A549 (cell line): ENCODE results near the gene SPATA4. TPM values are rescaled to one million over a fixed set of nuclear protein-coding genes. Genes with fewer than 3 reads are reported as not detected.

Experiments used
- ATAC-seq, 2 experiments: fragments of 200-7000 bp in 1 of 2; fragments of >200 bp in 1 of 2; cut with Nextera tagmentation in 1 of 2; cut with Tn5 transposase in 1 of 2; 3 replicates each; pipeline versions ENCODE4 v1.8.0 to v1.9.1; 2018 to 2020; ENCODE audit warnings: mild to moderate bottlenecking in 1 of 2, moderate library complexity in 1 of 2
- CTCF ChIA-PET: fragments of 300-600 bp; sonication (Branson Sonifier 250); formaldehyde crosslinking; extraction: SDS; loops from one replicate; lab custom pipeline; 2021; ENCODE audit warnings: antibody characterized with exemption, inconsistent platforms; lab: Yijun Ruan, JAX
- POLR2A ChIA-PET: fragments of 350-600 bp; formaldehyde crosslinking; extraction: SDS; loops from one replicate; lab custom pipeline; 2021; ENCODE audit warnings: antibody characterized with exemption, inconsistent platforms; lab: Yijun Ruan, JAX
- DNase-seq, 2 experiments: peaks; one replicate each; pipeline versions ENCODE4 v3.0.0 to v3.0.0-alpha.2; 2011 to 2016; ENCODE audit warnings: low read depth in 1 of 2, low spot score in 1 of 2
- FAIRE-seq: peaks from 2 replicates; lab custom pipeline; 2011; peaks lifted over from hg19 to GRCh38; lab: Jason Lieb, UNC
- H3K27ac ChIP-seq, 2 experiments: fragments of >200 bp; sonication (Bioruptor Twin); formaldehyde crosslinking; 3 replicates each; pipeline ENCODE4 v1.5.1; 2016 to 2017
- H3K4me1 ChIP-seq: fragments of >200 bp; sonication (Bioruptor Twin); formaldehyde crosslinking; 3 replicates; pipeline ENCODE4 v1.6.1; 2016
- H3K4me2 ChIP-seq: fragments of >200 bp; sonication (Bioruptor Twin); formaldehyde crosslinking; 3 replicates; pipeline ENCODE4 v1.6.1; 2016
- H3K4me3 ChIP-seq: fragments of >200 bp; sonication (Bioruptor Twin); formaldehyde crosslinking; 3 replicates; pipeline ENCODE4 v1.5.1; 2016
- H3K9me3 ChIP-seq: fragments of >200 bp; sonication (Bioruptor Twin); formaldehyde crosslinking; 3 replicates; pipeline ENCODE4 v1.6.1; 2016
- BHLHE40 ChIP-seq: IDR thresholded peaks from 2 replicates; pipeline ENCODE4 v1.6.1; 2012; ENCODE audit warnings: low read depth, low read length, inconsistent platforms
- CBX2 ChIP-seq: fragments of 200-600 bp; sonication (generic); IDR thresholded peaks from 2 replicates; pipeline ENCODE4 v1.6.1; 2016; ENCODE audit warnings: low read depth, mild to moderate bottlenecking, borderline replicate concordance
- CBX8 ChIP-seq: fragments of 200-600 bp; sonication (generic); IDR thresholded peaks from 2 replicates; pipeline ENCODE4 v1.6.1; 2016
- CHD4 ChIP-seq: fragments of 200-600 bp; sonication (generic); IDR thresholded peaks from 2 replicates; pipeline ENCODE4 v1.6.1; 2016; ENCODE audit warnings: antibody characterized with exemption, mild to moderate bottlenecking, borderline replicate concordance
- CTCF ChIP-seq: fragments of >200 bp; sonication (Bioruptor Twin); formaldehyde crosslinking; IDR thresholded peaks from 3 replicates; pipeline ENCODE4 v1.5.1; 2016
- EHMT2 ChIP-seq: fragments of 200-600 bp; sonication (generic); IDR thresholded peaks from 2 replicates; pipeline ENCODE4 v1.6.1; 2016; ENCODE audit warnings: antibody characterized with exemption, low read depth, mild to moderate bottlenecking, moderate library complexity
- ELK1 ChIP-seq: fragments of 150-350 bp; IDR thresholded peaks from 2 replicates; pipeline ENCODE4 v1.6.1; 2014; ENCODE audit warnings: low read depth, mild to moderate bottlenecking, low read length
- EP300 ChIP-seq, 2 experiments: fragments of >200 bp; sonication (Bioruptor Twin); formaldehyde crosslinking; IDR thresholded peaks; 2 replicates in 1 of 2; 3 replicates in 1 of 2; pipeline ENCODE4 v1.6.1; 2016 to 2017
- FOSL2 ChIP-seq, 2 experiments: fragments of 450-650 bp in 1 of 2; fragments of >200 bp in 1 of 2; sonication (Bioruptor Twin) in 1 of 2; formaldehyde crosslinking; IDR thresholded peaks; 2 replicates each; pipeline versions ENCODE4 v1.5.0 to v1.6.1; 2016 to 2020; ENCODE audit warnings: mild to moderate bottlenecking in 1 of 2, moderate library complexity in 1 of 2
- HEYL ChIP-seq: fragments of 250-450 bp; sonication (Bioruptor Pico); IDR thresholded peaks from 2 replicates; pipeline ENCODE4 v1.8.0; 2021; ENCODE audit warnings: mild to moderate bottlenecking, moderate library complexity
- HOXA7 ChIP-seq: fragments of 250-450 bp; sonication (Bioruptor Pico); IDR thresholded peaks from 2 replicates; pipeline ENCODE4 v1.5.0; 2020; ENCODE audit warnings: mild to moderate bottlenecking, moderate library complexity
- JUN ChIP-seq, 2 experiments: fragments of >200 bp; sonication (Bioruptor Twin); formaldehyde crosslinking; IDR thresholded peaks; 2 replicates in 1 of 2; 3 replicates in 1 of 2; pipeline ENCODE4 v1.6.1; 2016 to 2017
- KDM1A ChIP-seq: fragments of 200-600 bp; sonication (generic); IDR thresholded peaks from 2 replicates; pipeline ENCODE4 v1.6.1; 2016; ENCODE audit warnings: low read depth, mild to moderate bottlenecking
- KDM5A ChIP-seq: fragments of 200-600 bp; sonication (generic); IDR thresholded peaks from 2 replicates; pipeline ENCODE4 v1.6.1; 2016; ENCODE audit warnings: antibody characterized with exemption, mild to moderate bottlenecking
- MAFK ChIP-seq: fragments of 450-650 bp; IDR thresholded peaks from 2 replicates; pipeline ENCODE4 v1.6.1; 2014; ENCODE audit not compliant: partially characterized antibody
- MAZ ChIP-seq: fragments of 150-350 bp; IDR thresholded peaks from 2 replicates; pipeline ENCODE4 v1.6.1; 2014; ENCODE audit warnings: antibody characterized with exemption, low read depth, low read length, borderline replicate concordance
- MYC ChIP-seq: IDR thresholded peaks from 2 replicates; pipeline ENCODE4 v1.6.1; 2012; ENCODE audit warnings: mild to moderate bottlenecking, inconsistent platforms, low read length, improper control_type of control experiment, borderline replicate concordance
- NFE2L2 ChIP-seq: fragments of 150-350 bp; conservative IDR thresholded peaks from 2 replicates; pipeline ENCODE4 v1.6.1; 2014; ENCODE audit warnings: low read length
- NR3C1 ChIP-seq: fragments of >200 bp; sonication (Bioruptor Twin); formaldehyde crosslinking; IDR thresholded peaks from 3 replicates; pipeline ENCODE4 v1.6.1; 2017
- PHF8 ChIP-seq: fragments of 200-600 bp; sonication (generic); IDR thresholded peaks from 2 replicates; pipeline ENCODE4 v1.6.1; 2016; ENCODE audit warnings: low read depth, mild to moderate bottlenecking, antibody characterized with exemption, moderate library complexity, borderline replicate concordance
- POLR2A ChIP-seq: IDR thresholded peaks from 2 replicates; pipeline ENCODE4 v1.6.1; 2012; ENCODE audit warnings: mild to moderate bottlenecking, low read length
- POLR2AphosphoS2 ChIP-seq: conservative IDR thresholded peaks from 2 replicates; pipeline ENCODE4 v1.6.1; 2012; ENCODE audit warnings: low read length, improper control_type of control experiment, inconsistent platforms
- RARB ChIP-seq: fragments of 250-450 bp; sonication (Bioruptor Pico); IDR thresholded peaks from 2 replicates; pipeline ENCODE4 v1.8.0; 2021; ENCODE audit warnings: mild to moderate bottlenecking, moderate library complexity
- RNF2 ChIP-seq: fragments of 200-600 bp; sonication (generic); IDR thresholded peaks from 2 replicates; pipeline ENCODE4 v1.6.1; 2016; ENCODE audit warnings: low read depth, mild to moderate bottlenecking, antibody characterized with exemption, moderate library complexity, borderline replicate concordance
- SREBF2 ChIP-seq: fragments of 450-650 bp; IDR thresholded peaks from 2 replicates; pipeline ENCODE4 v1.6.1; 2014; ENCODE audit warnings: mild to moderate bottlenecking, moderate library complexity
- USF2 ChIP-seq: fragments of 450-650 bp; IDR thresholded peaks from 2 replicates; pipeline ENCODE4 v1.6.1; 2014; ENCODE audit warnings: antibody characterized with exemption
- ZC3H11A ChIP-seq: fragments of 450-650 bp; IDR thresholded peaks from 2 replicates; pipeline ENCODE4 v1.6.1; 2014; ENCODE audit warnings: antibody characterized with exemption, mild to moderate bottlenecking
- ZFP36 ChIP-seq: fragments of 450-650 bp; IDR thresholded peaks from 2 replicates; pipeline ENCODE4 v1.6.1; 2014; ENCODE audit warnings: borderline replicate concordance; ENCODE audit not compliant: partially characterized antibody
- ZSCAN20 ChIP-seq: fragments of 250-450 bp; sonication (Bioruptor Pico); IDR thresholded peaks from 2 replicates; pipeline ENCODE4 v1.8.0; 2022; ENCODE audit warnings: mild to moderate bottlenecking, moderate library complexity
- WGBS: methylation state at CpG from one replicate; pipeline ENCODE4 v1.1.6; 2017; ENCODE audit errors: missing lambda C conversion rate; 5-methylcytosine and 5-hydroxymethylcytosine counted together
- polyA plus RNA-seq, 4 experiments: library from polyadenylated mRNA; depleted of rRNA in 3 of 4; stranded (reverse); fragments of >200 nt; fragmentation: RNase III in 1 of 4; extraction: RNeasy Plus Mini Kit Qiagen cat#74134 plus additional on column Dnase treatment in 1 of 4; gene quantifications; 2 replicates in 3 of 4; 3 replicates in 1 of 4; pipeline ENCODE4 v1.2.3, GENCODE V29; 2011 to 2017

SPATA4 gene
- polyA plus RNA-seq, 2 of the 4 experiments (the other 2 are of a cell fraction): 0.21 to 0.26 TPM

GRCh38 chr4:176187624-176188023 is 7.8 kb downstream of the SPATA4 start:
- no peak overlapping the region for H3K4me3 ChIP-seq
- no peak overlapping the region for H3K27ac ChIP-seq
- no peak overlapping the region for H3K4me2 ChIP-seq
- H3K9me3 ChIP-seq: no peaks in the 10 kb centered on the region
- 0 out of 3 replicates have a peak, but pooled peaks cover 2% of the 10 kb centered on the region for H3K4me1 ChIP-seq
- no peak for DNase-seq
- no peak for ATAC-seq
- no peak for TF ChIP-seq CTCF
- TF ChIP-seq ZC3H11A: no peak
- no peak for TF ChIP-seq RNF2
- TF ChIP-seq ZFP36: no peak
- no peak for TF ChIP-seq HOXA7 (CRISPR knock-in tag)
- TF ChIP-seq KDM1A: no peak
- no peak for TF ChIP-seq MAFK
- TF ChIP-seq POLR2AphosphoS2: no peak
- no peak for TF ChIP-seq CBX2
- no peak for TF ChIP-seq PHF8
- no peak for TF ChIP-seq EHMT2
- no peak for TF ChIP-seq NFE2L2
- no peak for TF ChIP-seq USF2
- no peak for TF ChIP-seq EP300 (IDR thresholded peaks at IDR 0.05)
- no peak for TF ChIP-seq POLR2A
- TF ChIP-seq CBX8: no peak
- TF ChIP-seq SREBF2: no peak
- WGBS: 47% methylated on average over 2 of the region's 2 CpGs
- POLR2A ChIA-PET: no interaction called here
- no peak for FAIRE-seq
- CTCF ChIA-PET: no interaction called here

- H3K4me1 ChIP-seq: 0 out of 3 replicates have a peak, but pooled peaks cover 2% of the 10 kb centered on the region
- CTCF ChIA-PET: no interaction called here
Measured at GRCh38 chr4:176186671-176187395, 8.6 kb downstream of the SPATA4 start.

More at GRCh38 chr4:176186671-176187395, 8.6 kb downstream of the SPATA4 start:
- WGBS: 90% methylated on average over 6 of the region's 6 CpGs
- no peak for FAIRE-seq
- DNase-seq: no peak
- Histone ChIP-seq H3K4me2 (no peak overlapping the region), H3K9me3 (no peaks in the 10 kb centered on the region), H3K27ac (no peak overlapping the region), H3K4me3 (no peak overlapping the region)
- POLR2A ChIA-PET: no interaction called here
- TF ChIP-seq NR3C1: no peak
- no peak for TF ChIP-seq BHLHE40
- no peak for TF ChIP-seq JUN (IDR thresholded peaks at IDR 0.05)
- no peak for TF ChIP-seq MAZ
- no peak for TF ChIP-seq CHD4
- no peak for TF ChIP-seq KDM5A
- TF ChIP-seq FOSL2 (IDR thresholded peaks at IDR 0.05): no peak
- TF ChIP-seq FOSL2 (CRISPR knock-in tag; IDR thresholded peaks at IDR 0.05): no peak
- TF ChIP-seq CBX2: no peak
- no peak for TF ChIP-seq MYC
- TF ChIP-seq ELK1: no peak
- TF ChIP-seq HEYL: no peak
- TF ChIP-seq RARB: no peak
- no peak for TF ChIP-seq ZSCAN20
- no peak for TF ChIP-seq RNF2
- no peak for TF ChIP-seq SREBF2
- TF ChIP-seq, all 56 proteins: peak for 0
- no peak for ATAC-seq
